Ishikawa (cell line): ENCODE results near the gene LRRC8C.

Experiments
- CEBPB ChIP-seq: IDR thresholded peaks from 2 replicates; pipeline ENCODE4 v1.6.1; 2012
- CREB1 ChIP-seq: IDR thresholded peaks from 2 replicates; pipeline ENCODE4 v1.6.1; 2012; ENCODE audit warnings: low read depth
- EGR1 ChIP-seq: IDR thresholded peaks from 2 replicates; pipeline ENCODE4 v1.6.1; 2012
- EP300 ChIP-seq: IDR thresholded peaks from 2 replicates; pipeline ENCODE4 v1.6.1; 2012; ENCODE audit warnings: borderline replicate concordance
- FOXM1 ChIP-seq: IDR thresholded peaks from 2 replicates; pipeline ENCODE4 v1.6.1; 2012; ENCODE audit warnings: low read depth, borderline replicate concordance
- NFIC ChIP-seq: IDR thresholded peaks from 2 replicates; pipeline ENCODE4 v1.6.1; 2012
- RAD21 ChIP-seq: IDR thresholded peaks from 2 replicates; pipeline ENCODE4 v1.6.1; 2012; ENCODE audit warnings: low read depth
- TAF1 ChIP-seq: IDR thresholded peaks from 2 replicates; pipeline ENCODE4 v1.6.1; 2012; ENCODE audit warnings: low read depth, mild to moderate bottlenecking
- TCF12 ChIP-seq: IDR thresholded peaks from 2 replicates; pipeline ENCODE4 v1.6.1; 2012; ENCODE audit warnings: low read depth
- TEAD4 ChIP-seq: IDR thresholded peaks from 2 replicates; pipeline ENCODE4 v1.6.1; 2012
- YY1 ChIP-seq: IDR thresholded peaks from 2 replicates; pipeline ENCODE4 v1.6.1; 2012; ENCODE audit warnings: low read depth
- ZBTB7A ChIP-seq: IDR thresholded peaks from 2 replicates; pipeline ENCODE4 v1.6.1; 2012; ENCODE audit warnings: low read depth
- TF ChIP-seq, protein P1 (sequence below): IDR thresholded peaks from 2 replicates; pipeline ENCODE4 v1.6.1; 2012
- TF ChIP-seq, protein P2 (sequence below): IDR thresholded peaks from 2 replicates; pipeline ENCODE4 v1.6.1; 2012; ENCODE audit warnings: low read depth, mild to moderate bottlenecking
- TF ChIP-seq, protein P3 (sequence below): IDR thresholded peaks from 2 replicates; pipeline ENCODE4 v1.6.1; 2012

The LRRC8C gene

DNA sequence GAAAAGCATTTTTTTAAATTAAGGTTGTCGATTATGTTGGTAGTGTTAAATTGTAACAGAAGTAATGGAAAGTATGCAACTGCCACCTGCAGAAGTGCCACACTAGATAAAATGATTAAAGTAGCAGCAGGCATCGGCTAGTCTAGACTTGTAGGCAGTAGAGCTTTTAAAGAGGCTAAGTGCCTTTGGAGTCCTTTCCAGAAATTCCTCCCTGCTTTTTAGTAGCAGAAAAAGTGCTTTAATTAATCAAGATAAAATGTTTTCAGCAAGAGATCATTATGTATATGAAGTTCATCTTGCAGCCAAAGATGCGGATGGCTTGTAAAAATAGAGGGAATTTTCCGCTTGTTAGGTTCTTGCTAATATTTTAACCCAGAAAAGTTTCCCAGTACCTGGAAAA is 100.8 kb downstream of the LRRC8C start:
- TF ChIP-seq ZBTB7A (no peak), CEBPB (no peak), FOXM1 (no peak), TAF1 (no peak), NFIC (no peak), CREB1 (no peak), EP300 (no peak), YY1 (no peak), TCF12 (no peak), RAD21 (no peak), EGR1 (no peak), TEAD4 (no peak)
- TF ChIP-seq, protein P1, sequence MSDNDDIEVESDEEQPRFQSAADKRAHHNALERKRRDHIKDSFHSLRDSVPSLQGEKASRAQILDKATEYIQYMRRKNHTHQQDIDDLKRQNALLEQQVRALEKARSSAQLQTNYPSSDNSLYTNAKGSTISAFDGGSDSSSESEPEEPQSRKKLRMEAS: no peak
- TF ChIP-seq, protein P2, sequence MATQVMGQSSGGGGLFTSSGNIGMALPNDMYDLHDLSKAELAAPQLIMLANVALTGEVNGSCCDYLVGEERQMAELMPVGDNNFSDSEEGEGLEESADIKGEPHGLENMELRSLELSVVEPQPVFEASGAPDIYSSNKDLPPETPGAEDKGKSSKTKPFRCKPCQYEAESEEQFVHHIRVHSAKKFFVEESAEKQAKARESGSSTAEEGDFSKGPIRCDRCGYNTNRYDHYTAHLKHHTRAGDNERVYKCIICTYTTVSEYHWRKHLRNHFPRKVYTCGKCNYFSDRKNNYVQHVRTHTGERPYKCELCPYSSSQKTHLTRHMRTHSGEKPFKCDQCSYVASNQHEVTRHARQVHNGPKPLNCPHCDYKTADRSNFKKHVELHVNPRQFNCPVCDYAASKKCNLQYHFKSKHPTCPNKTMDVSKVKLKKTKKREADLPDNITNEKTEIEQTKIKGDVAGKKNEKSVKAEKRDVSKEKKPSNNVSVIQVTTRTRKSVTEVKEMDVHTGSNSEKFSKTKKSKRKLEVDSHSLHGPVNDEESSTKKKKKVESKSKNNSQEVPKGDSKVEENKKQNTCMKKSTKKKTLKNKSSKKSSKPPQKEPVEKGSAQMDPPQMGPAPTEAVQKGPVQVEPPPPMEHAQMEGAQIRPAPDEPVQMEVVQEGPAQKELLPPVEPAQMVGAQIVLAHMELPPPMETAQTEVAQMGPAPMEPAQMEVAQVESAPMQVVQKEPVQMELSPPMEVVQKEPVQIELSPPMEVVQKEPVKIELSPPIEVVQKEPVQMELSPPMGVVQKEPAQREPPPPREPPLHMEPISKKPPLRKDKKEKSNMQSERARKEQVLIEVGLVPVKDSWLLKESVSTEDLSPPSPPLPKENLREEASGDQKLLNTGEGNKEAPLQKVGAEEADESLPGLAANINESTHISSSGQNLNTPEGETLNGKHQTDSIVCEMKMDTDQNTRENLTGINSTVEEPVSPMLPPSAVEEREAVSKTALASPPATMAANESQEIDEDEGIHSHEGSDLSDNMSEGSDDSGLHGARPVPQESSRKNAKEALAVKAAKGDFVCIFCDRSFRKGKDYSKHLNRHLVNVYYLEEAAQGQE: no peak
- TF ChIP-seq, protein P3, sequence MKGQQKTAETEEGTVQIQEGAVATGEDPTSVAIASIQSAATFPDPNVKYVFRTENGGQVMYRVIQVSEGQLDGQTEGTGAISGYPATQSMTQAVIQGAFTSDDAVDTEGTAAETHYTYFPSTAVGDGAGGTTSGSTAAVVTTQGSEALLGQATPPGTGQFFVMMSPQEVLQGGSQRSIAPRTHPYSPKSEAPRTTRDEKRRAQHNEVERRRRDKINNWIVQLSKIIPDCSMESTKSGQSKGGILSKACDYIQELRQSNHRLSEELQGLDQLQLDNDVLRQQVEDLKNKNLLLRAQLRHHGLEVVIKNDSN: no peak

DNA sequence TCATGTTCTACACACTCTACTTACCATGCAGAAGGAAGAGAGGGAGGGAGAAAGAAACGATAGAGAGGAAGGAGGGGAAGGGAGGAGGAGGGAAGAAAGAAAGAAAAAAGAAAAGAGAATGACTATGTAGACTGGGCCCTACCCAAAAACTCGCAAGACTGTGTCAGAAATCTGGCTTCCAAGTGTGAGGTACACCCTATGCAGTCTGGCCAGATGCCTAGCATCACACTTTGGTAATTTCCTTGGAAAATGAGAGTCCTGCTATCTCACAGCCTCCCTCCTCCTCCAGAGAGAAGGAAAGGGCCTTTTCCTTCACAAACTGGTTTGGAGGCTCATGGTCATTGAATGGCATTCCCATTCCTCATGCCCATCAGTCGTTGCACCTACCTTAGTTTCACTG is 101.5 kb downstream of the LRRC8C start:
- TF ChIP-seq CREB1: no peak
- TF ChIP-seq, protein P3: no peak
- no peak for TF ChIP-seq EGR1
- TF ChIP-seq, protein P2: no peak
- no peak for TF ChIP-seq TCF12
- TF ChIP-seq EP300: no peak
- TF ChIP-seq NFIC: no peak
- TF ChIP-seq FOXM1: no peak
- no peak for TF ChIP-seq ZBTB7A
- no peak for TF ChIP-seq TEAD4
- TF ChIP-seq, protein P1: no peak
- no peak for TF ChIP-seq TAF1
- TF ChIP-seq YY1: no peak
- TF ChIP-seq CEBPB: no peak
- no peak for TF ChIP-seq RAD21

DNA sequence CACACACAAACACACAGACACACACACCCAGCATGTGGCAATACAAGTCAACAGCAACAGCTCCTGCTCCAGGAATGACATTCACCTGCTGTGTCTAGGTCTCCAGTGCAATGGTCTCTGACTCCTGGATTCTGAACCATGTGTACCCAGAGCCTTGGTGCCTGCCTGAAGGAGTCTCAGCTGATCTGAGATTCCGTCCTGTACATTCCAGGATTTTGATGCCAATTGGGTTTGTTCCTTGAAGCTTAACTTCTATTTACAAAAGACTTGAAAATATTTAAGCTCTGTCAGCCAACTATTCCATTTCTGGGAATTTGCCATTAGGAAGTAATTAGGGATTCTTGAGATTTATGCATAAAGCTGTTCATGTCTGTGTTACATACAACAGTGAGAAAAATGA is 102.6 kb downstream of the LRRC8C start:
- TF ChIP-seq CREB1 (no peak), TEAD4 (no peak)

DNA sequence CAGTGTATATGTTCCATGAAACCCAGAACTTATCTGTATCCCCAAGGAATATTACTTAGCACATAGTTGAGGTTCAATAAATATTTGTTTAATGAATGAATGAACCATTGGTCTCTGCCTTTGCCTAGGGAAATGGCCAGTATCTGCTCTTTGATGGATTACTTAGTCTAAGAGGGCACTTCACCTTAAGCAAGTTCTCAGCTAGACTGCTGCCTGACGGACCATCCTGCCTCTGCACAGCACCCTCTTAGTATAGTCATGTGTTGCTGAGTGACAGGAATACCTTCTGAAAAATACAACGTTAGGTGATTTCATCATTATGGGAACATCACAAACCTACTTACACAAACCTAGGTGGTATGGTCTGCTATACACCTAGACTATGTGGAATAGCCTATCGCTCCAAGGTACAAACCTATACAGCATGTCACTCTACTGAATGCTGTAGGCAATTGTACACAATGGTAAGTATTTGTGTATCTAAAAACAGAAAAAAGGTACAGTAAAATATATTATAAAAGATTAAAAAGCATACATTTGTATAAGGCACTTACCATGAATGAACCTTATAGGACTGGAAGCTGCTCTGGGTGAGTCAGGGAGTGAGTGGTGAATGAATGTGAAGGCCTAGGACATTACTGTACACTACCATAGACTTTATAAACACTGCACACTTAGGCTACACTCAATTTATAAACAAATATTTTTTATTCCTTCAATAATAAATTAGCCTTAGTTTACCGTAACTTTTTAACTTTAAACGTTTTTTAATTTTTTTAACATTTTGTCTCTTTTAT is 104.2 kb downstream of the LRRC8C start:
- no peak for TF ChIP-seq NFIC
- no peak for TF ChIP-seq CEBPB
- TF ChIP-seq CREB1: no peak
- TF ChIP-seq FOXM1: no peak
- no peak for TF ChIP-seq EGR1
- TF ChIP-seq, protein P1: no peak
- TF ChIP-seq YY1: no peak
- TF ChIP-seq TEAD4: no peak
- TF ChIP-seq EP300: no peak
- no peak for TF ChIP-seq RAD21
- no peak for TF ChIP-seq TCF12
- no peak for TF ChIP-seq TAF1
- TF ChIP-seq ZBTB7A: no peak
- TF ChIP-seq, protein P2: no peak
